K562 (cell line): ENCODE measurements around the gene PEX10. TPM values are rescaled to one million over a fixed set of nuclear protein-coding genes. Genes with fewer than 3 reads are reported as not detected.

Source experiments
- ATAC-seq: fragments of 200-7000 bp; cut with Tn5 transposase; 3 replicates; pipeline ENCODE4 v1.9.1; 2020; ENCODE audit warnings: moderate library complexity
- BruUV-seq: library from RNA; stranded (reverse); fragments of 400-500 nt; replicated peaks from 2 replicates; lab custom pipeline; 2021; lab: Mats Ljungman, UMichigan
- CTCF ChIA-PET: fragments of 300-600 bp; formaldehyde crosslinking; extraction: SDS; loops from one replicate; lab custom pipeline; 2021; ENCODE audit warnings: low intra/inter-chr PET ratio; lab: Yijun Ruan, JAX
- POLR2A ChIA-PET: fragments of 300-600, 350-650 bp; sonication (Branson Sonifier 250); formaldehyde crosslinking; extraction: SDS; loops from one replicate; lab custom pipeline; 2021; ENCODE audit warnings: antibody characterized with exemption, inconsistent platforms; lab: Yijun Ruan, JAX
- DNase-seq, 4 experiments: peaks; one replicate each; pipeline versions ENCODE4 v3.0.0 to v3.0.0-alpha.2; 2011 to 2018; ENCODE audit warnings: low spot score in 3 of 4, mixed read lengths in 3 of 4; ENCODE audit errors: extremely low read depth in 1 of 4
- FAIRE-seq: peaks from 2 replicates; lab custom pipeline; 2011; peaks lifted over from hg19 to GRCh38; lab: Jason Lieb, UNC
- H2AFZ ChIP-seq: 2 replicates; pipeline ENCODE4 v1.6.0; 2011; ENCODE audit warnings: low read depth, low read length, control low read depth, inconsistent platforms
- H3K27ac ChIP-seq: fragments of 200-600 bp; 3 replicates; pipeline ENCODE4 v1.8.0; 2011; ENCODE audit warnings: low read depth, mild to moderate bottlenecking, control low read depth, inconsistent platforms, low read length, moderate library complexity, mixed read lengths; ENCODE audit errors: extremely low read depth
- H3K27me3 ChIP-seq, 2 experiments: fragments of 300-600 bp in 1 of 2; 2 replicates in 1 of 2; 3 replicates in 1 of 2; pipeline versions ENCODE4 v1.6.0 to v1.8.0; 2011; ENCODE audit warnings: inconsistent platforms in 2 of 2, low read length in 2 of 2, mild to moderate bottlenecking in 1 of 2, mixed read lengths in 1 of 2, moderate library complexity in 1 of 2; ENCODE audit not compliant: control insufficient read depth in 2 of 2, insufficient read depth in 2 of 2
- H3K36me3 ChIP-seq: fragments of 300-600 bp; 3 replicates; pipeline ENCODE4 v1.8.0; 2011; ENCODE audit warnings: mild to moderate bottlenecking, low read length, inconsistent platforms; ENCODE audit not compliant: control insufficient read depth, insufficient read depth
- H3K4me1 ChIP-seq, 2 experiments: fragments of 200-600 bp in 1 of 2; replicated peaks in 1 of 2; 2 replicates in 1 of 2; 3 replicates in 1 of 2; pipeline versions ENCODE4 v1.5.1 to v1.8.0; 2011; ENCODE audit warnings: inconsistent platforms in 2 of 2, low read length in 2 of 2, mild to moderate bottlenecking in 1 of 2, mixed read lengths in 1 of 2, moderate library complexity in 1 of 2; ENCODE audit not compliant: control insufficient read depth in 2 of 2, insufficient read depth in 2 of 2
- H3K4me2 ChIP-seq: 2 replicates; pipeline ENCODE4 v1.6.1; 2011; ENCODE audit warnings: low read length, control low read depth, inconsistent platforms, mixed read lengths; ENCODE audit not compliant: insufficient read depth
- H3K4me3 ChIP-seq: fragments of 200-600 bp; sonication (generic), shearing (Covaris generic); 2 replicates; pipeline ENCODE4 v1.5.1; 2016; ENCODE audit warnings: control low read depth, inconsistent platforms
- H3K79me2 ChIP-seq: fragments of 200-600 bp; 3 replicates; pipeline ENCODE4 v1.8.0; 2011; ENCODE audit warnings: low read length, inconsistent platforms; ENCODE audit not compliant: control insufficient read depth, insufficient read depth
- H3K9ac ChIP-seq, 2 experiments: 2 replicates each; pipeline versions ENCODE4 v1.6.0 to v1.6.1; 2011; ENCODE audit warnings: low read depth in 2 of 2, low read length in 2 of 2, control low read depth in 1 of 2, inconsistent platforms in 1 of 2, mild to moderate bottlenecking in 1 of 2, mixed read lengths in 1 of 2; ENCODE audit not compliant: insufficient read depth in 1 of 2
- H3K9me1 ChIP-seq: one replicate; pipeline ENCODE4 v1.6.0; 2011; ENCODE audit warnings: inconsistent platforms, mild to moderate bottlenecking, low read length, moderate library complexity; ENCODE audit not compliant: control insufficient read depth, insufficient read depth
- H3K9me3 ChIP-seq: replicated peaks from 2 replicates; pipeline ENCODE4 v1.5.1; 2011; ENCODE audit warnings: low read depth, low read length, inconsistent platforms; ENCODE audit not compliant: control insufficient read depth, insufficient read depth
- H4K20me1 ChIP-seq: replicated peaks from 2 replicates; pipeline ENCODE4 v1.6.1; 2011; ENCODE audit warnings: low read length, inconsistent platforms, mixed read lengths; ENCODE audit not compliant: control insufficient read depth, insufficient read depth
- ARID4B ChIP-seq: sonication (generic); formaldehyde crosslinking; IDR thresholded peaks from 2 replicates; pipeline ENCODE4 v1.8.0; 2022; ENCODE audit warnings: mild to moderate bottlenecking, missing genetic modification reagents
- BRF2 ChIP-seq: IDR thresholded peaks from 3 replicates; pipeline ENCODE4 v1.6.1; 2011; ENCODE audit warnings: borderline replicate concordance, mild to moderate bottlenecking; ENCODE audit not compliant: insufficient read length, insufficient read depth
- CTBP1 ChIP-seq: fragments of 450-650 bp; IDR thresholded peaks from 2 replicates; pipeline ENCODE4 v1.6.1; 2016; ENCODE audit warnings: borderline replicate concordance
- GATAD2B ChIP-seq: fragments of 450-650 bp; IDR thresholded peaks from 2 replicates; pipeline ENCODE4 v1.6.1; 2017; ENCODE audit warnings: mild to moderate bottlenecking, borderline replicate concordance
- MECOM ChIP-seq: fragments of 250-450 bp; sonication (Bioruptor Pico); IDR thresholded peaks from 2 replicates; pipeline ENCODE4 v1.8.0; 2022; ENCODE audit warnings: inconsistent platforms
- PHB2 ChIP-seq: fragments of 450-650 bp; IDR thresholded peaks from 2 replicates; pipeline ENCODE4 v1.6.1; 2017; ENCODE audit warnings: low read depth
- PKNOX1 ChIP-seq: fragments of 450-650 bp; IDR thresholded peaks from 2 replicates; pipeline ENCODE4 v1.6.1; 2016
- POLR2H ChIP-seq: IDR thresholded peaks from 2 replicates; pipeline ENCODE4 v1.6.1; 2016; ENCODE audit warnings: missing genetic modification characterization, low read depth, mild to moderate bottlenecking, control low read depth, missing compliant biosample characterization, moderate library complexity
- RFX1 ChIP-seq: fragments of 450-650 bp; IDR thresholded peaks from 2 replicates; pipeline ENCODE4 v1.6.1; 2016; ENCODE audit warnings: mild to moderate bottlenecking, moderate library complexity
- XRCC5 ChIP-seq: fragments of 200-400 bp; formaldehyde crosslinking; IDR thresholded peaks from 2 replicates; pipeline ENCODE4 v1.6.1; 2017; ENCODE audit warnings: low read depth, mild to moderate bottlenecking, low read length
- ZNF311 ChIP-seq: fragments of 250-450 bp; sonication (Bioruptor Pico); IDR thresholded peaks from 2 replicates; pipeline ENCODE4 v1.4.0; 2020; ENCODE audit warnings: mild to moderate bottlenecking, moderate library complexity
- WGBS: fragments of 100-300 bp; shearing (Covaris generic); methylation state at CpG from one replicate; pipeline ENCODE4 v1.1.6; 2016; ENCODE audit warnings: low coverage, mixed read lengths; ENCODE audit not compliant: insufficient coverage; ENCODE audit errors: missing lambda C conversion rate; 5-methylcytosine and 5-hydroxymethylcytosine counted together
- in situ Hi-C: fragments of 300-500 bp; cut with MboI; formaldehyde crosslinking; loops from 4 replicates; pipeline ENCODE4 v1.15.0; 2018; ENCODE audit warnings: inconsistent platforms, mixed read lengths
- intact Hi-C: fragments of 100-400 bp; cut with micrococcal nuclease; formaldehyde crosslinking; loops from 2 replicates; pipeline ENCODE4 v1.14.2; 2022
- polyA plus RNA-seq, 8 experiments: library from polyadenylated mRNA; depleted of rRNA in 4 of 8; stranded (reverse) in 5 of 8; unstranded in 3 of 8; fragments of >200 nt; fragmentation: Nextera tagmentation in 2 of 8; fragmentation: Illumina TruSeq in 1 of 8; extraction: Ambion mirVana in 2 of 8; extraction: Trizol in 1 of 8; gene quantifications; 2 replicates each; pipeline versions ENCODE4 v1.2.1 to v1.2.3, GENCODE V29; 2011 to 2014; ENCODE audit warnings: inconsistent platforms in 1 of 8, missing spikeins in 1 of 8
- total RNA-seq, 7 experiments: library from RNA; depleted of rRNA in 6 of 7; stranded (reverse); fragments of >200 nt in 6 of 7; fragmentation: Illumina TruSeq in 2 of 7; extraction: Trizol in 2 of 7; gene quantifications; 2 replicates each; pipeline versions ENCODE4 v1.2.1 to v1.2.3, GENCODE V29; 2011 to 2021; ENCODE audit warnings: low replicate concordance in 1 of 7

Gene PEX10
- total and polyA plus RNA-seq, 9 of the 15 experiments (the other 6 are each of a cell fraction or from before 2014, with no cell fraction given), result 0.03 to 26.2 (median 8.7) TPM

GRCh38 chr1:2368053-2368744 is 44.2 kb downstream of the PEX10 start:
- Histone ChIP-seq H3K9me1 (no peaks in the 10 kb centered on the region), H3K9ac (no peak overlapping the region), H4K20me1 (no peaks in the 10 kb centered on the region; the same call in 1 of the 2 replicates), H3K27ac (no peak overlapping the region), H3K4me3 (no peak overlapping the region), H3K79me2 (no peaks in the 10 kb centered on the region), H3K36me3 (no peaks in the 10 kb centered on the region), H2AFZ (no peak overlapping the region), H3K4me1 (peaks cover 0 to 8% of the 10 kb centered on the region in 2 experiments; a peak in 2 of 5 replicates), H3K4me2 (no peak overlapping the region), H3K27me3 (peaks cover 21 to 44% of the 10 kb centered on the region in 2 experiments), H3K9me3 (no peaks in the 10 kb centered on the region; the same call in 1 of the 2 replicates)
- FAIRE-seq, result no peak
- no TSS peak for BruUV-seq
- peak in 1 of 4 experiments; percentile 38 for DNase-seq
- intact Hi-C loops (no loop called here), in situ Hi-C loops (no loop called here)
- WGBS, result 16% methylated on average over 8 of the region's 8 CpGs
- ATAC-seq, result peak; percentile 74
- ChIA-PET POLR2A (interaction anchor here (0.6 to 0.9 kb wide), 2 partner anchors 9 to 203 kb away, joined by 3 read pairs; no protein-coding TSS in a partner anchor), CTCF (no interaction called here)
- TF ChIP-seq POLR2H (tag) (no peak), RFX1 (peak; percentile 92), PKNOX1 (peak; percentile 40), BRF2 (no peak), XRCC5 (no peak), CTBP1 (0 out of 2 replicates have a peak, but pooled peaks have one; percentile 31), PHB2 (no peak), GATAD2B (no peak), MECOM (CRISPR knock-in tag) (0 out of 2 replicates have a peak, but pooled peaks have one; percentile 52), ZNF311 (CRISPR knock-in tag) (no peak), ARID4B (CRISPR knock-in tag) (no peak)
